GM20000 (cell line): ENCODE measurements around the gene SEZ6.

Source experiments
- DNase-seq: peaks from one replicate; pipeline ENCODE4 v3.0.0; 2012; ENCODE audit warnings: low spot score
- TF ChIP-seq, protein P1 (sequence below): IDR thresholded peaks from 2 replicates; pipeline ENCODE4 v1.5.1; 2012; ENCODE audit warnings: mild to moderate bottlenecking, control low read depth; ENCODE audit errors: extremely low read depth, missing control alignments

The SEZ6 gene

DNA sequence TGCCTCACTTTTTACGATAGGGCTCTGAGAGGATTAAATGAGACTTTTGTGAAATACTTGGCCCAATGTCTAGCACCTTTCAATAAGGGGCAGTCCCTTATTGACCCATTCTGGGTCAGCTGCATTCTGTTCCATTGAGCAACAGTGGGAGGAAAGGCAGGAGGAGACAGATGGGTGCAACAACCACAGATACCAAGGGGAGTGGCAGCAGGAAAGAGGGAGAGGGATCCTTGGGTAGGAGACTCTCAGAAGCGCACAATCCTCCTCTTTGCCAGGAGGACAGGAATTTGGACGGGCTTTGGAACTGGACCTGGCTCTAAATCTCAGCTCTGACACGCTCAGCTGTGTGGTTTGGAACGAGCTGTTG lies 40.6 kb upstream of the SEZ6 start:
- TF ChIP-seq, protein P1, sequence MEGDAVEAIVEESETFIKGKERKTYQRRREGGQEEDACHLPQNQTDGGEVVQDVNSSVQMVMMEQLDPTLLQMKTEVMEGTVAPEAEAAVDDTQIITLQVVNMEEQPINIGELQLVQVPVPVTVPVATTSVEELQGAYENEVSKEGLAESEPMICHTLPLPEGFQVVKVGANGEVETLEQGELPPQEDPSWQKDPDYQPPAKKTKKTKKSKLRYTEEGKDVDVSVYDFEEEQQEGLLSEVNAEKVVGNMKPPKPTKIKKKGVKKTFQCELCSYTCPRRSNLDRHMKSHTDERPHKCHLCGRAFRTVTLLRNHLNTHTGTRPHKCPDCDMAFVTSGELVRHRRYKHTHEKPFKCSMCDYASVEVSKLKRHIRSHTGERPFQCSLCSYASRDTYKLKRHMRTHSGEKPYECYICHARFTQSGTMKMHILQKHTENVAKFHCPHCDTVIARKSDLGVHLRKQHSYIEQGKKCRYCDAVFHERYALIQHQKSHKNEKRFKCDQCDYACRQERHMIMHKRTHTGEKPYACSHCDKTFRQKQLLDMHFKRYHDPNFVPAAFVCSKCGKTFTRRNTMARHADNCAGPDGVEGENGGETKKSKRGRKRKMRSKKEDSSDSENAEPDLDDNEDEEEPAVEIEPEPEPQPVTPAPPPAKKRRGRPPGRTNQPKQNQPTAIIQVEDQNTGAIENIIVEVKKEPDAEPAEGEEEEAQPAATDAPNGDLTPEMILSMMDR, result no peak
- no peak for DNase-seq

DNA sequence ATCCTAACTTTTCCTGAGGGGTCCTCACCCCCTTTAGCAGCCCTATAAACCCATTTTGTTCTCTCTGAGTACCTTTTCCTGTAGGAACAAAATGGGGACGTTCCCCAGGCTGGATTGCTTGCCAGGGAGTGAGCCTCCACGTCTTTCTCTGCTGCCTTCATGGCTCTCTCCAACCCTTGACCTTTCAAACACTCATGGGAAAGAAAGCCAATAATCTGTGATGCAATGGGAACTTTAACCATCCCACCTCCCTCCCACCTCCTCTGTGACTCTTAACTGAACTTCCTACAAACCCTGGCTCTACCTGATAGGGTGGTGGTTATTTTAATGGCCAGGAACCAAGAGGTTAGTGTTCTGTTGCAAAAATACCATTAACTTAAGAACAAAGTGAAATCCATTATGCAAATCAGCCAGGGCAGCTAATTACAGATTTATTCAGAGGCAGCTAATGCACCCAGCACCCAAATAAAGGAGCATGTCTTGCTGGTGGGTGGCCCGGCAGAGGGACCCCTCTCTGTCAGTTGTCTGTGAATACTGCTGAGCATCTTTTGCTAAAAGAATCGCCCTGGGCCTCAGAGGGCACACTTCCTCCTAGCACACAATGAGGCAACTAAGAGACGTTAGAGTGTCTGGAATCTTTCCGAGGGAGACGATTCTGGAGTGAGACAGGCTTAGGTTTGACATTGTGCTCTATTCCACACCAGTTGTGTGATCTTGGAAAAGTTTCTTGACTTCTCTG lies 40.1 kb upstream of the SEZ6 start:
- no peak for DNase-seq
- TF ChIP-seq, protein P1, result no peak

DNA sequence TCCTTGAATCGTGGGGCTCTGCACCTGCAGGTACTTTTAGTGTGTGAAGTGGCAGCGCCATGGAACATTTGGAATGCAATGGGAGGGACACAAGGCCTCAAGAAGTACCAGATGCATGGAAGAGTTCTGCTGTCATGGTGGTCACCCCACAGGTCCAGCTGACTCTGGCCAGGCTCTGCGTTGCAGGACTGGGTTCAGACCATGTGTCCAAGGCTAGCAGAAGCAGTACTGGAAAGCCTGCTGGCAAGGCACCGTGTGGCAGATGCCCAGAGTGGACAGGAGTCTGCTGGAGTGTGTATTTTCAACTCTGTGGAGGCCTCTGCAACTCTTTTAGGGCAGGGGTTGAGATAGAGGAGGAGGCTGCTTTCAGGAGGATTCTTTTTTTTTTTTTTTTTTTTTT lies 39.2 kb upstream of the SEZ6 start:
- DNase-seq, result no peak
- TF ChIP-seq, protein P1, result no peak

DNA sequence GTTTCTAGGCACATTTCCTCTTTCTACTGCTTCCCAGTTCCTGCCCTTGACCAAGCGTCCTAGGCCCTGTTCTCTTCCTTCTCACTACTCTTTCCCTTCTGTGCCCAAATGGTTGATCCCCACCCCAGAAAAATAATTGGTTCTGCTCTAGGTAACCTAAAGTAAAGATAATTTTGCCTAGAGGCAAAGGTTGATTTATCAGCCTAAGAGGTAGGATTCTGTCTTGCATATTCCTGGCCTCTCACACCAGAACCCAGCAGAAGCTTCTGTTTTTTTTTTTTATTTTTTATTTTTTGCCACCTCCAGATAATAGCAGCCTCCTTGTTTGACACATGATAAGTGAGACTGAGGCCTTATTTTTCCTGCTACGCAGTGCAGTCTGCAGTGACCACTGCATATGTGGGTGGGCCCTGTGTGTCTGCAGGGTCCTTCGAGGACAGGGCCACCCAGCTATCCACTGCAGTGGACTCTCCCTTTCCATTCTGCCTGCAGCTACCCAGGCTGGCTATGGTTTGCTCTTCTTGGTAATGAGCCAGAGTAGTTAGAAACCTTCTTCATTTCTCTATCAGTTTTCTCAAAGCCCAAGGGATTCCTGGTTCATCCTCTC lies 37.8 kb upstream of the SEZ6 start:
- no peak for DNase-seq
- TF ChIP-seq, protein P1, result no peak

DNA sequence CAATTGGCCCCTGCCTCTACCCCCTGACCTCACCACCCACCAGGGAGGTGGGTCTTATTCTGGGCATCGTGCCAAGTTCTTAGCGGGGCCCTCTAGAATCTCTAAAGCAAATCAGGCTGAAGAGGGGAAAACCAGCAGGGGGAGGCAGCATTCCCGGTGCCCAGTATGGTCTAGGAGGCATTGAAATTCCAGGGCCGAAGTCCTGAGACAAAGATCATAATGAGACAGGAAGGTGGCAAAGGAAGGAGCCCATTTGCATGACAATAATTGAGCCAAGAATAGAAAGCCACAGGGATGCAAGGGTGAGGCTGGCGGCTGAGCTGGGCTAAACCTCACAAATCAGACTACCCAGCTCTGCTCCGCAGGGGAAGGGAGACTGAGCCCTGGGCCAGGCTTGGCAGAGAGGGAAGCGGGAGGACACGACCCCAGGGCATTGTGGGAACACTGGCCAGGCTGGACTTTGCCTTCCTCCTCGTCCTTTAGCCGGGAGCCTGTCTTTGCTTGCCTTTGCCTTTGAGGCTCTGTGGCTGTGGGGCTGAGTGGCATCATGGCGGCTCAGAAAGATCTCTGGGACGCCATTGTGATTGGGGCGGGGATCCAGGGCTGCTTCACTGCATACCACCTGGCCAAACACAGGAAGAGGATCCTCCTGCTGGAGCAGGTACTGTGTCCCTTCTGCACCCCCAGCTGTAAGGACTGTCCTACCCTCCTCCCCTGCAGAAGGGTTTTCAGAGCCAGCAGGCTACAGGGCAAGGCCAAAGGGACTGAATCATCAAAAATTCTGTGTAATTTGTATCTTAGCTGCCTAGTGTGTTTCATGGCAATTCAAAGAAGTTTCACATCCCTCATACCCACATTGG lies 37.1 kb upstream of the SEZ6 start, which contains the start of gene PIPOX:
Gene PIPOX (plus strand): TSS at position 463 of the 860 bp plus-strand sequence. CDS start 85 bp downstream, at position 548.
- no peak for DNase-seq

DNA sequence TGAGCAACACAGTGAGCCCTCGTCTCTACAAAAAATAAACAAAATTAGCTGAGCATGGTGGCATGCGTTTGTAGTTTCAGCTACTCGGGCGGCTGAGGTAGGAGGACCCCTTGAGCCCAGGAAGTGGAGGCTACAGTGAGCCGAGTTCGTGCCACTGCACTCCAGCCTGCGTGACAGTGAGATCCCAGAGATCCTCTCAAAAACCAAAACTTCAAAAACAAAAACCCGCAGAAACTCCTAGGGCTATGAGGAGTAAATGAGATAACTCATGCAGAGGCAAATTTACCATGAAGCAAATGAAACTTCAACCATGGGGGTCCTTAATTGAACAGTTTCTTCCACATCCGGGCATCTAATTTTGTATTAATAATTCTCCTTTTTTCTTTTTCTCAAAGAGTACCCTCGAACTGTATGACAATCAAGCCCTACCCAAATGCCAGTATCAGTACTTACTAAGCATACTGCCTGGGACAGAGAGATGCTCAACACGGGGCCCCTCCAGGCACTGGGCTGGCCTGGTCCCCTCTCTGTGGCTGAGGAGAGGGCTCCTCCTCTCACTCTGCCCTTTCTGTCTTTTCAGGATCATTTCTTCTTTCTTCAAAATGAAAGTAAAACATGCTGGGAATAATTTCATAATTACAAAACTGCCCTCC lies 36.3 kb upstream of the SEZ6 start:
- DNase-seq, result no peak
- TF ChIP-seq, protein P1, result no peak

More for the DNA sequence above, 37.1 kb upstream of the SEZ6 start, which contains the start of gene PIPOX:
- TF ChIP-seq, protein P1, result no peak
